GM12878 (cell line): ENCODE data around the gene RB1.

ENCODE experiments used
- BCL11A ChIP-seq: IDR thresholded peaks from 2 replicates; pipeline ENCODE4 v1.6.1; 2011; ENCODE audit warnings: low read depth, low read length
- CEBPB ChIP-seq, 2 experiments: fragments of 150-350 bp in 1 of 2; IDR thresholded peaks; 2 replicates each; pipeline ENCODE4 v1.6.1; 2012 to 2014; ENCODE audit warnings: low read depth in 2 of 2, low read length in 2 of 2, borderline replicate concordance in 1 of 2, inconsistent platforms in 1 of 2
- CHD2 ChIP-seq: IDR thresholded peaks from 2 replicates; pipeline ENCODE4 v1.6.1; 2011; ENCODE audit warnings: low read depth, low read length, improper control_type of control experiment, borderline replicate concordance
- EED ChIP-seq: sonication (generic); IDR thresholded peaks from 2 replicates; pipeline ENCODE4 v1.6.1; 2016; ENCODE audit warnings: antibody characterized with exemption, low read depth
- EP300 ChIP-seq, 2 experiments: fragments of 150-350 bp in 1 of 2; IDR thresholded peaks; 2 replicates each; pipeline ENCODE4 v1.6.1; 2011 to 2012; ENCODE audit warnings: low read depth in 2 of 2, low read length in 2 of 2, borderline replicate concordance in 1 of 2, improper control_type of control experiment in 1 of 2, inconsistent platforms in 1 of 2; ENCODE audit not compliant: control insufficient read depth in 1 of 2
- HDGF ChIP-seq: fragments of 450-650 bp; IDR thresholded peaks from 2 replicates; pipeline ENCODE4 v1.6.1; 2016; ENCODE audit warnings: antibody characterized with exemption
- MAX ChIP-seq: IDR thresholded peaks from 2 replicates; pipeline ENCODE4 v1.6.1; 2012; ENCODE audit warnings: low read depth, low read length, improper control_type of control experiment
- NFIC ChIP-seq: IDR thresholded peaks from 2 replicates; pipeline ENCODE4 v1.6.1; 2012; ENCODE audit warnings: low read depth, mild to moderate bottlenecking, inconsistent platforms, low read length, moderate library complexity
- YBX1 ChIP-seq: fragments of 450-650 bp; IDR thresholded peaks from 2 replicates; pipeline ENCODE4 v1.6.1; 2016; ENCODE audit warnings: antibody characterized with exemption
- ZSCAN29 ChIP-seq: fragments of 450-650 bp; IDR thresholded peaks from 2 replicates; pipeline ENCODE4 v1.6.1; 2017; ENCODE audit warnings: mild to moderate bottlenecking, moderate library complexity
- TF ChIP-seq, protein P1 (sequence below): IDR thresholded peaks from 2 replicates; pipeline ENCODE4 v1.6.1; 2011; ENCODE audit warnings: mild to moderate bottlenecking, low read depth, low read length, moderate library complexity; ENCODE audit not compliant: insufficient replicate concordance
- TF ChIP-seq, protein P2 (sequence below), 3 experiments: IDR thresholded peaks in 2 of 3; conservative IDR thresholded peaks in 1 of 3; 2 replicates each; pipeline ENCODE4 v1.5.1; 2011; ENCODE audit warnings: low read depth in 3 of 3, low read length in 3 of 3, mild to moderate bottlenecking in 3 of 3, control low read depth in 2 of 3, moderate library complexity in 2 of 3, inconsistent platforms in 1 of 3, mixed read lengths in 1 of 3; ENCODE audit not compliant: control insufficient read depth in 2 of 3, insufficient read depth in 1 of 3; ENCODE audit errors: extremely low read depth in 1 of 3
- TF ChIP-seq, protein P3 (sequence below): fragments of 450-650 bp; IDR thresholded peaks from 2 replicates; pipeline ENCODE4 v1.6.1; 2014; ENCODE audit warnings: mild to moderate bottlenecking

- TF ChIP-seq ZSCAN29 (no peak), CHD2 (no peak), YBX1 (no peak), NFIC (no peak), CEBPB (IDR thresholded peaks at IDR 0.05; ENCODE audit: borderline replicate concordance in 1 of 2, low read depth in 2 of 2, low read length in 2 of 2) (no peak), MAX (no peak), EP300 (IDR thresholded peaks at IDR 0.05; ENCODE audit: borderline replicate concordance in 1 of 2, control insufficient read depth in 1 of 2, low read depth in 2 of 2, low read length in 2 of 2) (no peak), BCL11A (no peak), HDGF (no peak), EED (no peak)
- TF ChIP-seq, protein P1, sequence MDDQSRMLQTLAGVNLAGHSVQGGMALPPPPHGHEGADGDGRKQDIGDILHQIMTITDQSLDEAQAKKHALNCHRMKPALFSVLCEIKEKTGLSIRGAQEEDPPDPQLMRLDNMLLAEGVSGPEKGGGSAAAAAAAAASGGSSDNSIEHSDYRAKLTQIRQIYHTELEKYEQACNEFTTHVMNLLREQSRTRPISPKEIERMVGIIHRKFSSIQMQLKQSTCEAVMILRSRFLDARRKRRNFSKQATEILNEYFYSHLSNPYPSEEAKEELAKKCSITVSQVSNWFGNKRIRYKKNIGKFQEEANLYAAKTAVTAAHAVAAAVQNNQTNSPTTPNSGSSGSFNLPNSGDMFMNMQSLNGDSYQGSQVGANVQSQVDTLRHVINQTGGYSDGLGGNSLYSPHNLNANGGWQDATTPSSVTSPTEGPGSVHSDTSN, result no peak
- TF ChIP-seq, protein P2, sequence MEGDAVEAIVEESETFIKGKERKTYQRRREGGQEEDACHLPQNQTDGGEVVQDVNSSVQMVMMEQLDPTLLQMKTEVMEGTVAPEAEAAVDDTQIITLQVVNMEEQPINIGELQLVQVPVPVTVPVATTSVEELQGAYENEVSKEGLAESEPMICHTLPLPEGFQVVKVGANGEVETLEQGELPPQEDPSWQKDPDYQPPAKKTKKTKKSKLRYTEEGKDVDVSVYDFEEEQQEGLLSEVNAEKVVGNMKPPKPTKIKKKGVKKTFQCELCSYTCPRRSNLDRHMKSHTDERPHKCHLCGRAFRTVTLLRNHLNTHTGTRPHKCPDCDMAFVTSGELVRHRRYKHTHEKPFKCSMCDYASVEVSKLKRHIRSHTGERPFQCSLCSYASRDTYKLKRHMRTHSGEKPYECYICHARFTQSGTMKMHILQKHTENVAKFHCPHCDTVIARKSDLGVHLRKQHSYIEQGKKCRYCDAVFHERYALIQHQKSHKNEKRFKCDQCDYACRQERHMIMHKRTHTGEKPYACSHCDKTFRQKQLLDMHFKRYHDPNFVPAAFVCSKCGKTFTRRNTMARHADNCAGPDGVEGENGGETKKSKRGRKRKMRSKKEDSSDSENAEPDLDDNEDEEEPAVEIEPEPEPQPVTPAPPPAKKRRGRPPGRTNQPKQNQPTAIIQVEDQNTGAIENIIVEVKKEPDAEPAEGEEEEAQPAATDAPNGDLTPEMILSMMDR (IDR thresholded peaks at IDR 0.05 in 2 of 3, conservative IDR thresholded peaks at IDR 0.05 in 1 of 3; ENCODE audit: control insufficient read depth in 2 of 3, extremely low read depth in 1 of 3, insufficient read depth in 1 of 3, low read depth in 3 of 3, low read length in 3 of 3), result no peak
- TF ChIP-seq, protein P3, sequence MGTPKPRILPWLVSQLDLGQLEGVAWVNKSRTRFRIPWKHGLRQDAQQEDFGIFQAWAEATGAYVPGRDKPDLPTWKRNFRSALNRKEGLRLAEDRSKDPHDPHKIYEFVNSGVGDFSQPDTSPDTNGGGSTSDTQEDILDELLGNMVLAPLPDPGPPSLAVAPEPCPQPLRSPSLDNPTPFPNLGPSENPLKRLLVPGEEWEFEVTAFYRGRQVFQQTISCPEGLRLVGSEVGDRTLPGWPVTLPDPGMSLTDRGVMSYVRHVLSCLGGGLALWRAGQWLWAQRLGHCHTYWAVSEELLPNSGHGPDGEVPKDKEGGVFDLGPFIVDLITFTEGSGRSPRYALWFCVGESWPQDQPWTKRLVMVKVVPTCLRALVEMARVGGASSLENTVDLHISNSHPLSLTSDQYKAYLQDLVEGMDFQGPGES, result no peak
These were observed 28.0 kb upstream of the RB1 start for GRCh38 chr13:48275507-48275906.
